ENCODE results near the gene SPTBN4. TPM values are rescaled to one million over a fixed set of nuclear protein-coding genes. Genes with fewer than 3 reads are reported as not detected.
A peak's percentile ranks its signal among the peaks of the same experiment; 100 is the strongest.
"Not testable (repeated sequence)": the region's sequence is repeated elsewhere in the genome, so short reads cannot be mapped to it uniquely, and the experiment has no call there.

SPTBN4 gene
- total and polyA plus RNA-seq, 2 donors (not counting 1 experiment from before 2014, with no cell fraction given), result 0.03 to 0.67 TPM

DNA sequence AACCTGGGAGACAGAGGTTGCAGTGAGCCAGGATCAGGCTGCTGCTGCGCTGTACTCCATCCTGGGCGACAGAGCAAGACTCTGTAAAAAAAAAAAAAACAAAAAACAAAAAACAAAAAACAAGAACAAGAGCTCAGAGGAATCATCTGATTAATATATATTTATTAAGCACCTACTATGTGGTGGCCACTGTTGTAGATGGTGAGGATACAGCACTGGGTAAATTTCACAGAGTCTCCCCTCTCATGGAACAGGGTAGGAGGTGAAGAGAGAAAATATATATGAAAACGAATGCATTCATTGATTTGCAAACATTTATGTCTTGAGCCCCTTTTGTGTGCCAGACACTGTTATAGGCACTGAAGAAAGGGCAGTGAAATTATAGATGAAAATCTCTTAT lies 35.1 kb upstream of the SPTBN4 start:
- POLR2A ChIA-PET, result no interaction called here
- Histone ChIP-seq H3K4me1 (ENCODE audit: control insufficient read depth in 2 of 2, insufficient read depth in 2 of 2, low read length in 2 of 2) (peaks cover 19 to 30% of the 10 kb centered on the region in 2 donors), H3K4me2 (replicated peaks; ENCODE audit: low read depth, low read length, poor library complexity, severe bottlenecking) (no peak overlapping the region), H3K36me3 (replicated peaks in 1 of 2; ENCODE audit: control extremely low read depth in 1 of 2, control insufficient read depth in 1 of 2, extremely low read depth in 1 of 2, insufficient read depth in 2 of 2, low read length in 1 of 2) (no peaks in the 10 kb centered on the region), H3K27me3 (replicated peaks in 1 of 4; ENCODE audit: control extremely low read depth in 1 of 4, control insufficient read depth in 3 of 4, insufficient read depth in 4 of 4, low read length in 3 of 4) (no peaks in the 10 kb centered on the region), H4K20me1 (ENCODE audit: control insufficient read depth, insufficient read depth, low read length, poor library complexity, severe bottlenecking) (no peaks in the 10 kb centered on the region), H3K27ac (ENCODE audit: low read length in 2 of 2) (no peak overlapping the region), H3K79me2 (ENCODE audit: control insufficient read depth, insufficient read depth, low read length) (no peaks in the 10 kb centered on the region), H3K9me3 (ENCODE audit: control extremely low read depth in 1 of 3, control insufficient read depth in 2 of 3, insufficient read depth in 1 of 3, low read length in 2 of 3) (no peaks in the 10 kb centered on the region), H2AFZ (ENCODE audit: insufficient read depth, low read depth, low read length, poor library complexity, severe bottlenecking) (no peak overlapping the region), H3K4me3 (ENCODE audit: control extremely low read depth in 1 of 5, extremely low read depth in 1 of 5, insufficient read depth in 1 of 5, low read depth in 2 of 5, low read length in 4 of 5) (no peak overlapping the region), H3K9ac (ENCODE audit: low read length) (no peak overlapping the region)
- Mint-ChIP-seq H3K4me1 (peaks cover 26% of the 10 kb centered on the region), H3K27ac (no peak overlapping the region), H3K9me3 (ENCODE audit: insufficient read depth) (no peaks in the 10 kb centered on the region), H3K27me3 (no peaks in the 10 kb centered on the region), H3K4me3 (no peak overlapping the region)
- 83% methylated on average over 1 of the region's 3 CpGs for WGBS (ENCODE audit: insufficient coverage)
- CTCF ChIA-PET, result interaction anchor here (1.0 kb wide), 1 partner anchor 11 kb away, joined by 3 read pairs; no protein-coding TSS in a partner anchor
- no peak for TF ChIP-seq EZH2 (IDR thresholded peaks at IDR 0.05; ENCODE audit: borderline replicate concordance, insufficient read depth, low read depth, low read length, poor library complexity, severe bottlenecking)
- TF ChIP-seq, protein P1, sequence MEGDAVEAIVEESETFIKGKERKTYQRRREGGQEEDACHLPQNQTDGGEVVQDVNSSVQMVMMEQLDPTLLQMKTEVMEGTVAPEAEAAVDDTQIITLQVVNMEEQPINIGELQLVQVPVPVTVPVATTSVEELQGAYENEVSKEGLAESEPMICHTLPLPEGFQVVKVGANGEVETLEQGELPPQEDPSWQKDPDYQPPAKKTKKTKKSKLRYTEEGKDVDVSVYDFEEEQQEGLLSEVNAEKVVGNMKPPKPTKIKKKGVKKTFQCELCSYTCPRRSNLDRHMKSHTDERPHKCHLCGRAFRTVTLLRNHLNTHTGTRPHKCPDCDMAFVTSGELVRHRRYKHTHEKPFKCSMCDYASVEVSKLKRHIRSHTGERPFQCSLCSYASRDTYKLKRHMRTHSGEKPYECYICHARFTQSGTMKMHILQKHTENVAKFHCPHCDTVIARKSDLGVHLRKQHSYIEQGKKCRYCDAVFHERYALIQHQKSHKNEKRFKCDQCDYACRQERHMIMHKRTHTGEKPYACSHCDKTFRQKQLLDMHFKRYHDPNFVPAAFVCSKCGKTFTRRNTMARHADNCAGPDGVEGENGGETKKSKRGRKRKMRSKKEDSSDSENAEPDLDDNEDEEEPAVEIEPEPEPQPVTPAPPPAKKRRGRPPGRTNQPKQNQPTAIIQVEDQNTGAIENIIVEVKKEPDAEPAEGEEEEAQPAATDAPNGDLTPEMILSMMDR (IDR thresholded peaks at IDR 0.05), result no peak
- intact Hi-C loops (cut with micrococcal nuclease), result no loop called here
- DNase-seq (no peak), ATAC-seq (ENCODE audit: low read depth) (no peak)

DNA sequence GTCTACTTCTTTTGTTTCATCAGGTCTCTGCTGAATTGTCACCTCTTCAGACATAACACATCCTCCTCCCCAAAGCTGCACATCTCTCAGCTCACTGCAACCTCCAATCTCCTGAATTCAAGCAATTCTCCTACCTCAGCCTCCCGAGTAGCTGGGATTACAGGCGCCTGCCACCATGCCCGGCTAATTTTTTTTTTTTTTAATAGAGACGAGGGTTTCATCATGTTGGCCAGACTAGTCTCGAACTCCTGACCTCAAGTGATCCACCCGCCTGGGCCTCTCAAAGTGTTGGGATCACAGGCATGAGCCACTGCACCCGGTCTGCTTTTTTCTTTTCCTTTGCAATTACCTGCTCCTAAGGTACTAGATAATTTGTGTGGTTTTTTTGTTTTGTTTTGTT lies 34.0 kb upstream of the SPTBN4 start:
- POLR2A ChIA-PET, result interaction anchor here (3.2 kb wide), 1 partner anchor 11 kb away, joined by 19 read pairs; the partner anchor contains the start of gene SERTAD3
- H2AFZ ChIP-seq (ENCODE audit: insufficient read depth, low read depth, low read length, poor library complexity, severe bottlenecking); H3K9me3 ChIP-seq (ENCODE audit: control extremely low read depth in 1 of 3, control insufficient read depth in 2 of 3, insufficient read depth in 1 of 3, low read length in 2 of 3); H3K4me3 ChIP-seq (ENCODE audit: control extremely low read depth in 1 of 5, extremely low read depth in 1 of 5, insufficient read depth in 1 of 5, low read depth in 2 of 5, low read length in 4 of 5); H3K27ac ChIP-seq (ENCODE audit: low read length in 2 of 2); H3K36me3 ChIP-seq (replicated peaks in 1 of 2; ENCODE audit: control extremely low read depth in 1 of 2, control insufficient read depth in 1 of 2, extremely low read depth in 1 of 2, insufficient read depth in 2 of 2, low read length in 1 of 2); H3K79me2 ChIP-seq (ENCODE audit: control insufficient read depth, insufficient read depth, low read length); H3K27me3 Mint-ChIP-seq; DNase-seq; ATAC-seq (ENCODE audit: low read depth); H4K20me1 ChIP-seq (ENCODE audit: control insufficient read depth, insufficient read depth, low read length, poor library complexity, severe bottlenecking); H3K9me3 Mint-ChIP-seq (ENCODE audit: insufficient read depth); H3K4me2 ChIP-seq (replicated peaks; ENCODE audit: low read depth, low read length, poor library complexity, severe bottlenecking); H3K27me3 ChIP-seq (replicated peaks in 1 of 4; ENCODE audit: control extremely low read depth in 1 of 4, control insufficient read depth in 3 of 4, insufficient read depth in 4 of 4, low read length in 3 of 4); H3K9ac ChIP-seq (ENCODE audit: low read length): not testable (repeated sequence)
- H3K4me1 Mint-ChIP-seq, result peaks cover 24% of the 10 kb centered on the region
- H3K4me1 ChIP-seq (ENCODE audit: control insufficient read depth in 2 of 2, insufficient read depth in 2 of 2, low read length in 2 of 2), result peaks cover 19 to 30% of the 10 kb centered on the region in 2 donors
- H3K27ac Mint-ChIP-seq, result peak overlapping the region; percentile 97
- intact Hi-C loops (cut with micrococcal nuclease), result loop anchor here (1.0 kb wide), 1 partner anchor 11 kb away; no protein-coding TSS in a partner anchor
- peak overlapping the region; percentile 92 for H3K4me3 Mint-ChIP-seq
- WGBS (ENCODE audit: insufficient coverage), result 95% methylated on average over 4 of the region's 7 CpGs
- CTCF ChIA-PET, result interaction anchor here (0.6 to 1.6 kb wide), 4 partner anchors 10 to 29 kb away, joined by 3 to 13 read pairs (median 4); no protein-coding TSS in a partner anchor

Measured in B cell (primary cell).